H9 (cell line): Measurements from ENCODE around the gene PP2D1. TPM values are rescaled to one million over a fixed set of nuclear protein-coding genes. Genes with fewer than 3 reads are reported as not detected.

Experiments used
- DNase-seq: peaks from one replicate; pipeline ENCODE4 v3.0.0-alpha.2; 2017
- H2AFZ ChIP-seq: one replicate; pipeline ENCODE4 v1.6.1; 2013; ENCODE audit warnings: mild to moderate bottlenecking, low read length, control low read depth, moderate library complexity
- H2AK5ac ChIP-seq: 2 replicates; pipeline ENCODE4 v1.6.1; 2013; ENCODE audit warnings: low read length, control low read depth, mixed read lengths; ENCODE audit not compliant: insufficient read length
- H2BK120ac ChIP-seq: one replicate; pipeline ENCODE4 v1.6.1; 2013; ENCODE audit warnings: low read depth, mild to moderate bottlenecking, low read length, control low read depth, inconsistent platforms; ENCODE audit not compliant: poor library complexity, severe bottlenecking
- H2BK12ac ChIP-seq: 2 replicates; pipeline ENCODE4 v1.6.1; 2013; ENCODE audit warnings: low read length, control low read depth, mixed read lengths, low read depth; ENCODE audit not compliant: insufficient read length
- H2BK15ac ChIP-seq: 2 replicates; pipeline ENCODE4 v1.6.1; 2013; ENCODE audit warnings: low read depth, low read length, control low read depth
- H2BK20ac ChIP-seq: one replicate; pipeline ENCODE4 v1.6.1; 2013; ENCODE audit warnings: low read depth, mild to moderate bottlenecking, low read length, control low read depth, inconsistent platforms; ENCODE audit not compliant: poor library complexity, severe bottlenecking
- H2BK5ac ChIP-seq: 2 replicates; pipeline ENCODE4 v1.6.1; 2013; ENCODE audit warnings: low read length, control low read depth, mixed read lengths; ENCODE audit not compliant: insufficient read length
- H3K14ac ChIP-seq: 2 replicates; pipeline ENCODE4 v1.6.1; 2013; ENCODE audit warnings: low read length, control low read depth; ENCODE audit not compliant: insufficient read depth
- H3K18ac ChIP-seq: 2 replicates; pipeline ENCODE4 v1.6.1; 2013; ENCODE audit warnings: low read depth, mild to moderate bottlenecking, mixed read lengths, low read length, control low read depth; ENCODE audit not compliant: insufficient read length
- H3K23ac ChIP-seq: 2 replicates; pipeline ENCODE4 v1.6.1; 2013; ENCODE audit warnings: low read length, control low read depth, mixed read lengths, low read depth; ENCODE audit not compliant: insufficient read length
- H3K23me2 ChIP-seq: 2 replicates; pipeline ENCODE4 v1.6.1; 2013; ENCODE audit warnings: low read depth, mild to moderate bottlenecking, mixed read lengths, low read length, control low read depth; ENCODE audit not compliant: insufficient read length, poor library complexity, severe bottlenecking
- H3K27ac ChIP-seq: 2 replicates; pipeline ENCODE4 v1.5.1; 2013; ENCODE audit warnings: low read length, control low read depth, mixed read lengths, low read depth; ENCODE audit not compliant: insufficient read length
- H3K27me3 ChIP-seq: 2 replicates; pipeline ENCODE4 v1.6.1; 2013; ENCODE audit warnings: low read length, control low read depth, inconsistent platforms; ENCODE audit not compliant: insufficient read depth
- H3K4ac ChIP-seq: 2 replicates; pipeline ENCODE4 v1.6.1; 2013; ENCODE audit warnings: low read depth, mild to moderate bottlenecking, control low read depth, inconsistent platforms, low read length, moderate library complexity
- H3K4me1 ChIP-seq: 2 replicates; pipeline ENCODE4 v1.6.1; 2013; ENCODE audit warnings: low read length, control low read depth, inconsistent platforms; ENCODE audit not compliant: insufficient read depth
- H3K4me2 ChIP-seq: 2 replicates; pipeline ENCODE4 v1.6.1; 2013; ENCODE audit warnings: low read length, control low read depth, mixed read lengths; ENCODE audit not compliant: insufficient read length, insufficient read depth
- H3K56ac ChIP-seq: 2 replicates; pipeline ENCODE4 v1.6.1; 2013; ENCODE audit warnings: low read depth, mild to moderate bottlenecking, mixed read lengths, low read length, control low read depth; ENCODE audit not compliant: insufficient read length
- H3K79me1 ChIP-seq: 2 replicates; pipeline ENCODE4 v1.6.1; 2013; ENCODE audit warnings: low read depth, mild to moderate bottlenecking, moderate library complexity, low read length, control low read depth, inconsistent platforms; ENCODE audit not compliant: insufficient read depth, poor library complexity, severe bottlenecking
- H3K79me2 ChIP-seq: 2 replicates; pipeline ENCODE4 v1.6.1; 2013; ENCODE audit warnings: low read length, control low read depth, inconsistent platforms; ENCODE audit not compliant: insufficient read depth
- H3K9ac ChIP-seq: 2 replicates; pipeline ENCODE4 v1.6.1; 2013; ENCODE audit warnings: low read length, control low read depth, mixed read lengths; ENCODE audit not compliant: insufficient read length; ENCODE audit errors: extremely low read depth
- H3K9me3 ChIP-seq: one replicate; pipeline ENCODE4 v1.6.1; 2013; ENCODE audit warnings: low read depth, low read length, inconsistent platforms; ENCODE audit not compliant: control insufficient read depth
- H3T11ph ChIP-seq: one replicate; pipeline ENCODE4 v1.6.1; 2013; ENCODE audit warnings: mild to moderate bottlenecking, low read length, control low read depth, inconsistent platforms
- H4K20me1 ChIP-seq: one replicate; pipeline ENCODE4 v1.6.1; 2013; ENCODE audit not compliant: control insufficient read depth, insufficient read length, insufficient read depth
- H4K5ac ChIP-seq: 2 replicates; pipeline ENCODE4 v1.6.1; 2013; ENCODE audit warnings: low read depth, mild to moderate bottlenecking, mixed read lengths, low read length, control low read depth; ENCODE audit not compliant: insufficient read length
- H4K8ac ChIP-seq: replicated peaks from 2 replicates; pipeline ENCODE4 v1.6.1; 2013; ENCODE audit warnings: low read length, control low read depth, mixed read lengths, low read depth; ENCODE audit not compliant: insufficient read length
- H4K91ac ChIP-seq: 2 replicates; pipeline ENCODE4 v1.6.1; 2013; ENCODE audit warnings: low read depth, mild to moderate bottlenecking, moderate library complexity, mixed read lengths, low read length, control low read depth; ENCODE audit not compliant: insufficient read length
- H3K27ac Mint-ChIP-seq, 3 experiments: 2 replicates in 2 of 3; 3 replicates in 1 of 3; pipeline ENCODE4 v1.8.0; 2020 to 2021; ENCODE audit warnings: mixed read lengths in 3 of 3, mild to moderate bottlenecking in 1 of 3, moderate library complexity in 1 of 3
- H3K27me3 Mint-ChIP-seq: 2 replicates; pipeline ENCODE4 v1.8.0; 2021; ENCODE audit warnings: low read depth, mild to moderate bottlenecking, moderate library complexity, mixed read lengths
- H3K36me3 Mint-ChIP-seq, 3 experiments: 2 replicates in 2 of 3; 3 replicates in 1 of 3; pipeline ENCODE4 v1.8.0; 2020 to 2021; ENCODE audit warnings: low read depth in 3 of 3, mixed read lengths in 3 of 3; ENCODE audit not compliant: insufficient read depth in 1 of 3
- H3K4me1 Mint-ChIP-seq, 2 experiments: 2 replicates each; pipeline ENCODE4 v1.8.0; 2020; ENCODE audit warnings: mixed read lengths in 2 of 2
- H3K4me3 Mint-ChIP-seq, 2 experiments: 2 replicates in 1 of 2; 3 replicates in 1 of 2; pipeline ENCODE4 v1.8.0; 2020 to 2021; ENCODE audit warnings: mild to moderate bottlenecking in 2 of 2, mixed read lengths in 2 of 2, moderate library complexity in 1 of 2
- H3K9me3 Mint-ChIP-seq, 2 experiments: 2 replicates in 1 of 2; 3 replicates in 1 of 2; pipeline ENCODE4 v1.8.0; 2020; ENCODE audit warnings: mild to moderate bottlenecking in 2 of 2, mixed read lengths in 2 of 2, moderate library complexity in 1 of 2
- WGBS: extraction: QIAGEN DNeasy Blood & Tissue Kit; methylation state at CpG from one replicate; pipeline ENCODE4 v1.1.7; 2013; ENCODE audit warnings: missing lambda C conversion rate, low lambda C conversion rate, mixed read lengths; ENCODE audit not compliant: insufficient read length; ENCODE audit errors: extremely low coverage; 5-methylcytosine and 5-hydroxymethylcytosine counted together
- total RNA-seq: library from RNA; stranded (reverse); gene quantifications from 2 replicates; pipeline ENCODE4 v1.2.1, GENCODE V29; 2021
- TF ChIP-seq, protein P1 (sequence below): fragments of 200-600 bp; sonication (generic); conservative IDR thresholded peaks from 3 replicates; pipeline ENCODE4 v1.8.0; 2021; ENCODE audit warnings: antibody characterized with exemption, mild to moderate bottlenecking

PP2D1 gene
- total RNA-seq, 1 experiment from 2014 or later, result not detected

DNA sequence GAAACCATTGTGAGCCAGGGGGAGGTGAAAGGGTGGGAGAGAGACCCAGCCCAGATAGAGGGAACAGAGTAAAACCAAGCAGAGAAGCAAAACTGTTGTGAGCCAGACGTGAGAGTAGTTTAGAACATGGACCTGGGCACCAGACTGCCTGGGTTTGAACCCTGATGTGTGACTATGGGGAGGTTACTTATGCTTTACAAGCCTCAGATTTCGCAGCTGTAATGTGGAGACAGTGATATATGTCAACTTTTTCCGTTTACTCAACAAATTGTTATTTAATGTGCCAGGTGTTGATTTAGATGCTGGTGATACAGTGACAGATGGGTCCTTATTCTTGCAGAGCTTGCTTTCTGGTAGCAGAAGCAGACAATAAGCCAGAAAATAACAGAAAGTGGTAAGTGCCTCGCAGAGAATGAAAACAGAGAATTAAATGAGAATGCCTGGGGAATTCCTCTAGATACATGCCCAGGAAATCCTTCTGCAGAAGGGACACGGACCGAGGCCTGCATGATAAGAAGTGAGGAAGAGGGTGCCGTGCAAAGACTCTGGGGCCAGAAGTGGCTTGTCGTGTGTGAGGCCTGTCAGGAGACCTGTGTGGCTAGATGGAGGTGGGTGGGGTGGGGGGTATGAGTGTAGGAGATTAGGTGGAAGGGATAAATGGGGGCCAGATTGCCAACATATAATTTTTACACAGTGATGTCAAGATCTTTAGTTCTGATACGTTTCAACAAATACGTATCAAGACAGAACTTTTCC is 43.1 kb upstream of the PP2D1 start:
- Mint-ChIP-seq H3K9me3 (no peaks in the 10 kb centered on the region), H3K4me1 (peaks cover 3% of the 10 kb centered on the region in 2 experiments; a peak in 2 of 4 replicates), H3K27ac (no peak overlapping the region), H3K27me3 (no peaks in the 10 kb centered on the region), H3K4me3 (no peak overlapping the region), H3K36me3 (peaks cover 0 to 4% (median 0%) of the 10 kb centered on the region in 3 experiments; a peak in 1 of 7 replicates)
- no peak for DNase-seq
- no peak overlapping the region for H2BK12ac ChIP-seq
- H2BK120ac ChIP-seq, result no peak overlapping the region
- no peak overlapping the region for H4K91ac ChIP-seq
- no peak overlapping the region for H2BK15ac ChIP-seq
- H3K18ac ChIP-seq, result no peak overlapping the region
- no peaks in the 10 kb centered on the region for H4K20me1 ChIP-seq
- no peak overlapping the region for H4K8ac ChIP-seq
- H3K9ac ChIP-seq, result no peak overlapping the region
- H3K4me2 ChIP-seq, result no peak overlapping the region
- no peak overlapping the region for H2AK5ac ChIP-seq
- no peaks in the 10 kb centered on the region for H3K23me2 ChIP-seq
- no peaks in the 10 kb centered on the region for H3K27me3 ChIP-seq
- H3K9me3 ChIP-seq, result no peaks in the 10 kb centered on the region
- TF ChIP-seq, protein P1, sequence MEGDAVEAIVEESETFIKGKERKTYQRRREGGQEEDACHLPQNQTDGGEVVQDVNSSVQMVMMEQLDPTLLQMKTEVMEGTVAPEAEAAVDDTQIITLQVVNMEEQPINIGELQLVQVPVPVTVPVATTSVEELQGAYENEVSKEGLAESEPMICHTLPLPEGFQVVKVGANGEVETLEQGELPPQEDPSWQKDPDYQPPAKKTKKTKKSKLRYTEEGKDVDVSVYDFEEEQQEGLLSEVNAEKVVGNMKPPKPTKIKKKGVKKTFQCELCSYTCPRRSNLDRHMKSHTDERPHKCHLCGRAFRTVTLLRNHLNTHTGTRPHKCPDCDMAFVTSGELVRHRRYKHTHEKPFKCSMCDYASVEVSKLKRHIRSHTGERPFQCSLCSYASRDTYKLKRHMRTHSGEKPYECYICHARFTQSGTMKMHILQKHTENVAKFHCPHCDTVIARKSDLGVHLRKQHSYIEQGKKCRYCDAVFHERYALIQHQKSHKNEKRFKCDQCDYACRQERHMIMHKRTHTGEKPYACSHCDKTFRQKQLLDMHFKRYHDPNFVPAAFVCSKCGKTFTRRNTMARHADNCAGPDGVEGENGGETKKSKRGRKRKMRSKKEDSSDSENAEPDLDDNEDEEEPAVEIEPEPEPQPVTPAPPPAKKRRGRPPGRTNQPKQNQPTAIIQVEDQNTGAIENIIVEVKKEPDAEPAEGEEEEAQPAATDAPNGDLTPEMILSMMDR, result no peak
- no peak overlapping the region for H2BK5ac ChIP-seq
- H3K79me2 ChIP-seq, result no peaks in the 10 kb centered on the region
- H3K79me1 ChIP-seq, result no peaks in the 10 kb centered on the region
- H2AFZ ChIP-seq, result no peak overlapping the region
- H3K4ac ChIP-seq, result no peak overlapping the region
- WGBS, result no CpG with 5 or more reads among the region's 10 CpGs
- no peak overlapping the region for H4K5ac ChIP-seq
- no peak overlapping the region for H3K27ac ChIP-seq
- H3K56ac ChIP-seq, result no peak overlapping the region
- no peaks in the 10 kb centered on the region; the same call in 1 of the 2 replicates for H3K4me1 ChIP-seq
- H2BK20ac ChIP-seq, result no peak overlapping the region
- no peak overlapping the region for H3K14ac ChIP-seq
- H3K23ac ChIP-seq, result no peak overlapping the region
- H3T11ph ChIP-seq, result no peak overlapping the region
